GM12878 (cell line): ENCODE results near the gene KLK13. TPM values are rescaled to one million over a fixed set of nuclear protein-coding genes. Genes with fewer than 3 reads are reported as not detected.

Experiments used
- ATAC-seq: fragments of 200-7000 bp; cut with Tn5 transposase; 3 replicates; pipeline ENCODE4 v1.9.1; 2020; ENCODE audit warnings: mild to moderate bottlenecking, moderate library complexity
- BruUV-seq: library from RNA; stranded (reverse); fragments of 400-500 nt; replicated peaks from 2 replicates; lab custom pipeline; 2021; lab: Mats Ljungman, UMichigan
- CTCF ChIA-PET: fragments of 300-600 bp; sonication (Branson Sonifier 250); formaldehyde crosslinking; extraction: SDS; loops from one replicate; lab custom pipeline; 2021; ENCODE audit warnings: inconsistent platforms; lab: Yijun Ruan, JAX
- POLR2A ChIA-PET: fragments of 350-600 bp; formaldehyde crosslinking; extraction: SDS; loops from one replicate; lab custom pipeline; 2021; ENCODE audit warnings: inconsistent platforms; lab: Charles Lee
- RAD21 ChIA-PET: fragments of 300-600 bp; sonication (Branson Sonifier 250); formaldehyde crosslinking; loops from one replicate; lab custom pipeline; 2023; ENCODE audit warnings: antibody characterized with exemption; ENCODE audit not compliant: unreplicated experiment; lab: Charles Lee
- SMC1A ChIA-PET: fragments of 300-600 bp; sonication (Branson Sonifier 250); formaldehyde crosslinking; loops from one replicate; lab custom pipeline; 2023; ENCODE audit not compliant: unreplicated experiment, uncharacterized antibody; lab: Charles Lee
- DNase-seq: peaks from one replicate; pipeline ENCODE4 v3.0.0-alpha.2; 2011; ENCODE audit warnings: low read depth, low spot score
- FAIRE-seq: peaks from 3 replicates; lab custom pipeline; 2011; peaks lifted over from hg19 to GRCh38; lab: Jason Lieb, UNC
- H2AFZ ChIP-seq: 2 replicates; pipeline ENCODE4 v1.6.0; 2011; ENCODE audit warnings: low read depth, low read length, control low read depth; ENCODE audit not compliant: control insufficient read depth
- H3K27ac ChIP-seq: 2 replicates; pipeline ENCODE4 v1.5.1; 2011; ENCODE audit warnings: control low read depth; ENCODE audit not compliant: control insufficient read depth, insufficient read depth
- H3K27me3 ChIP-seq, 2 experiments: replicated peaks in 1 of 2; 2 replicates each; pipeline versions ENCODE4 v1.6.0 to v1.6.1; 2011; ENCODE audit warnings: low read length in 1 of 2; ENCODE audit not compliant: control insufficient read depth in 2 of 2, insufficient read depth in 2 of 2
- H3K36me3 ChIP-seq, 2 experiments: 2 replicates each; pipeline ENCODE4 v1.5.1; 2011; ENCODE audit warnings: low read length in 1 of 2; ENCODE audit not compliant: control insufficient read depth in 2 of 2, insufficient read depth in 2 of 2
- H3K4me1 ChIP-seq: 2 replicates; pipeline ENCODE4 v1.6.1; 2011; ENCODE audit warnings: mild to moderate bottlenecking, low read length, moderate library complexity, mixed read lengths; ENCODE audit not compliant: control insufficient read depth, insufficient read depth
- H3K4me2 ChIP-seq: 2 replicates; pipeline ENCODE4 v1.6.0; 2011; ENCODE audit warnings: control low read depth; ENCODE audit not compliant: control insufficient read depth, insufficient read depth
- H3K4me3 ChIP-seq: fragments of 200-600 bp; sonication (generic); 2 replicates; pipeline ENCODE4 v1.5.1; 2016
- H3K79me2 ChIP-seq: 2 replicates; pipeline ENCODE4 v1.6.0; 2011; ENCODE audit warnings: low read length; ENCODE audit not compliant: control insufficient read depth, insufficient read depth
- H3K9ac ChIP-seq: 2 replicates; pipeline ENCODE4 v1.8.0; 2011; ENCODE audit warnings: low read length, control low read depth, mixed read lengths; ENCODE audit not compliant: control insufficient read depth, insufficient read depth
- H3K9me3 ChIP-seq: replicated peaks from 3 replicates; pipeline ENCODE4 v1.5.1; 2011; ENCODE audit warnings: mild to moderate bottlenecking, low read length; ENCODE audit not compliant: control insufficient read depth, insufficient read depth
- H4K20me1 ChIP-seq: 2 replicates; pipeline ENCODE4 v1.6.0; 2011; ENCODE audit not compliant: control insufficient read depth, insufficient read depth
- ATF2 ChIP-seq: IDR thresholded peaks from 2 replicates; pipeline ENCODE4 v1.6.1; 2012; ENCODE audit warnings: low read length, inconsistent platforms
- BCL11A ChIP-seq: IDR thresholded peaks from 2 replicates; pipeline ENCODE4 v1.6.1; 2011; ENCODE audit warnings: low read depth, low read length
- BHLHE40 ChIP-seq, 2 experiments: fragments of 450-650 bp in 1 of 2; IDR thresholded peaks; 2 replicates each; pipeline ENCODE4 v1.6.1; 2011 to 2017; ENCODE audit warnings: low read depth in 2 of 2, borderline replicate concordance in 1 of 2, improper control_type of control experiment in 1 of 2, low read length in 1 of 2, mild to moderate bottlenecking in 1 of 2
- IRF4 ChIP-seq: IDR thresholded peaks from 2 replicates; pipeline ENCODE4 v1.6.1; 2011; ENCODE audit warnings: low read depth, low read length
- LARP7 ChIP-seq: fragments of 450-650 bp; IDR thresholded peaks from 2 replicates; pipeline ENCODE4 v1.6.1; 2017; ENCODE audit warnings: mild to moderate bottlenecking
- MTA2 ChIP-seq: fragments of 450-650 bp; IDR thresholded peaks from 2 replicates; pipeline ENCODE4 v1.6.1; 2016; ENCODE audit warnings: low read depth, mild to moderate bottlenecking, moderate library complexity
- PAX5 ChIP-seq: IDR thresholded peaks from 2 replicates; pipeline ENCODE4 v1.6.1; 2011; ENCODE audit warnings: low read depth, low read length, borderline replicate concordance
- POLR2AphosphoS2 ChIP-seq: IDR thresholded peaks from 2 replicates; pipeline ENCODE4 v1.6.1; 2011; ENCODE audit warnings: low read depth, mild to moderate bottlenecking, low read length, improper control_type of control experiment, moderate library complexity
- POLR2AphosphoS5 ChIP-seq: IDR thresholded peaks from 2 replicates; pipeline ENCODE4 v1.6.1; 2011; ENCODE audit warnings: mild to moderate bottlenecking, low read length, inconsistent platforms
- SMARCA5 ChIP-seq: fragments of 450-650 bp; IDR thresholded peaks from 2 replicates; pipeline ENCODE4 v1.6.1; 2017; ENCODE audit warnings: mild to moderate bottlenecking
- TARDBP ChIP-seq: IDR thresholded peaks from 2 replicates; pipeline ENCODE4 v1.6.1; 2016; ENCODE audit warnings: borderline replicate concordance
- TCF7 ChIP-seq: IDR thresholded peaks from 2 replicates; pipeline ENCODE4 v1.6.1; 2014; ENCODE audit warnings: antibody characterized with exemption, borderline replicate concordance
- ZBTB4 ChIP-seq: fragments of 450-650 bp; formaldehyde crosslinking; IDR thresholded peaks from 2 replicates; pipeline ENCODE4 v1.4.0; 2022; ENCODE audit warnings: mild to moderate bottlenecking, moderate library complexity
- ZNF592 ChIP-seq: fragments of 450-650 bp; IDR thresholded peaks from 2 replicates; pipeline ENCODE4 v1.6.1; 2017; ENCODE audit warnings: mild to moderate bottlenecking, moderate library complexity
- ZSCAN29 ChIP-seq: fragments of 450-650 bp; IDR thresholded peaks from 2 replicates; pipeline ENCODE4 v1.6.1; 2017; ENCODE audit warnings: mild to moderate bottlenecking, moderate library complexity
- WGBS: methylation state at CpG from one replicate; pipeline ENCODE4 v1.1.6; 2016; ENCODE audit warnings: low lambda C conversion rate; ENCODE audit not compliant: insufficient replicate concordance, insufficient coverage; ENCODE audit errors: missing lambda C conversion rate; 5-methylcytosine and 5-hydroxymethylcytosine counted together
- in situ Hi-C: fragments of 300-500 bp; cut with MboI; formaldehyde crosslinking; loops from 9 replicates; pipeline ENCODE4 v1.14.3; 2018; ENCODE audit warnings: mixed read lengths
- intact Hi-C: fragments of 100-400 bp; cut with micrococcal nuclease; formaldehyde crosslinking; loops from one replicate; pipeline ENCODE4 v1.14.2; 2022; ENCODE audit not compliant: unreplicated experiment
- polyA plus RNA-seq, 11 experiments: library from polyadenylated mRNA; depleted of rRNA in 4 of 11; unstranded in 6 of 11; stranded (reverse) in 5 of 11; fragments of >200 nt; fragmentation: Nextera tagmentation in 4 of 11; fragmentation: Illumina TruSeq in 1 of 11; extraction: Ambion mirVana in 4 of 11; extraction: Trizol in 1 of 11; gene quantifications; 1 replicate in 1 of 11; 2 replicates in 10 of 11; pipeline versions ENCODE4 v1.2.1 to v1.2.3, GENCODE V29; 2011 to 2016; ENCODE audit warnings: inconsistent platforms in 2 of 11, missing spikeins in 2 of 11, low read depth in 1 of 11
- total RNA-seq, 4 experiments: library from RNA; depleted of rRNA in 3 of 4; stranded (reverse); fragments of >200 nt in 3 of 4; fragmentation: Illumina TruSeq in 1 of 4; extraction: Trizol in 1 of 4; gene quantifications; 2 replicates each; pipeline versions ENCODE4 v1.2.1 to v1.2.3, GENCODE V29; 2013 to 2021
- TF ChIP-seq, protein P1 (sequence below): fragments of 450-650 bp; IDR thresholded peaks from 2 replicates; pipeline ENCODE4 v1.6.1; 2017; ENCODE audit warnings: low read depth, mild to moderate bottlenecking, moderate library complexity

The KLK13 gene
- total and polyA plus RNA-seq, 10 of the 15 experiments (the other 5 are each of a cell fraction or from before 2014, with no cell fraction given) = not detected

GRCh38 chr19:51027873-51028272, 37.0 kb downstream of the KLK13 start:
- Histone ChIP-seq H2AFZ (no peak overlapping the region), H3K9me3 (no peaks in the 10 kb centered on the region), H3K27ac (no peak overlapping the region), H3K4me1 (no peaks in the 10 kb centered on the region), H3K27me3 (no peaks in the 10 kb centered on the region; a peak in 1 of 4 replicates), H4K20me1 (no peaks in the 10 kb centered on the region), H3K9ac (no peak overlapping the region), H3K79me2 (no peaks in the 10 kb centered on the region), H3K4me3 (no peak overlapping the region), H3K4me2 (no peak overlapping the region), H3K36me3 (no peaks in the 10 kb centered on the region)
- BruUV-seq = no TSS peak
- DNase-seq (no peak), ATAC-seq (no peak), FAIRE-seq (no peak)
- no peak for TF ChIP-seq PAX5
- no peak for TF ChIP-seq TARDBP
- no peak for TF ChIP-seq LARP7
- no peak for TF ChIP-seq TCF7
- no peak for TF ChIP-seq ATF2
- no peak for TF ChIP-seq ZSCAN29
- no peak for TF ChIP-seq IRF4
- no peak for TF ChIP-seq SMARCA5
- TF ChIP-seq, protein P1, sequence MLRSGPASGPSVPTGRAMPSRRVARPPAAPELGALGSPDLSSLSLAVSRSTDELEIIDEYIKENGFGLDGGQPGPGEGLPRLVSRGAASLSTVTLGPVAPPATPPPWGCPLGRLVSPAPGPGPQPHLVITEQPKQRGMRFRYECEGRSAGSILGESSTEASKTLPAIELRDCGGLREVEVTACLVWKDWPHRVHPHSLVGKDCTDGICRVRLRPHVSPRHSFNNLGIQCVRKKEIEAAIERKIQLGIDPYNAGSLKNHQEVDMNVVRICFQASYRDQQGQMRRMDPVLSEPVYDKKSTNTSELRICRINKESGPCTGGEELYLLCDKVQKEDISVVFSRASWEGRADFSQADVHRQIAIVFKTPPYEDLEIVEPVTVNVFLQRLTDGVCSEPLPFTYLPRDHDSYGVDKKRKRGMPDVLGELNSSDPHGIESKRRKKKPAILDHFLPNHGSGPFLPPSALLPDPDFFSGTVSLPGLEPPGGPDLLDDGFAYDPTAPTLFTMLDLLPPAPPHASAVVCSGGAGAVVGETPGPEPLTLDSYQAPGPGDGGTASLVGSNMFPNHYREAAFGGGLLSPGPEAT = no peak
- no peak for TF ChIP-seq BCL11A
- TF ChIP-seq BHLHE40 (IDR thresholded peaks at IDR 0.05; ENCODE audit: borderline replicate concordance in 1 of 2, low read depth in 2 of 2, low read length in 1 of 2) = no peak
- TF ChIP-seq ZNF592 = no peak
- no peak for TF ChIP-seq POLR2AphosphoS5
- no peak for TF ChIP-seq MTA2
- no peak for TF ChIP-seq ZBTB4 (CRISPR knock-in tag)
- TF ChIP-seq POLR2AphosphoS2 = no peak
- in situ Hi-C loops = no loop called here
- POLR2A ChIA-PET = no interaction called here
- 0% methylated on average over 5 of the region's 5 CpGs for WGBS
- RAD21 ChIA-PET = no interaction called here
- CTCF ChIA-PET = no interaction called here
- intact Hi-C loops = no loop called here
- SMC1A ChIA-PET = no interaction called here
